GM10266 (cell line): Measurements from ENCODE around the gene MAGI2.

Experiments
- DNase-seq: peaks from one replicate; pipeline ENCODE4 v3.0.0; 2012; ENCODE audit errors: extremely low spot score
- CTCF ChIP-seq: IDR thresholded peaks from 2 replicates; pipeline ENCODE4 v1.5.1; 2012; ENCODE audit warnings: mild to moderate bottlenecking, low read depth; ENCODE audit not compliant: control insufficient read depth, insufficient read depth; ENCODE audit errors: missing control alignments

The MAGI2 gene

GRCh38 chr7:78493401-78493800 lies 960.1 kb downstream of the MAGI2 start:
- no peak for DNase-seq
- no peak for TF ChIP-seq CTCF

- no peak for TF ChIP-seq CTCF
- DNase-seq = no peak
These were observed 961.3 kb downstream of the MAGI2 start for GRCh38 chr7:78492146-78492545.

DNA sequence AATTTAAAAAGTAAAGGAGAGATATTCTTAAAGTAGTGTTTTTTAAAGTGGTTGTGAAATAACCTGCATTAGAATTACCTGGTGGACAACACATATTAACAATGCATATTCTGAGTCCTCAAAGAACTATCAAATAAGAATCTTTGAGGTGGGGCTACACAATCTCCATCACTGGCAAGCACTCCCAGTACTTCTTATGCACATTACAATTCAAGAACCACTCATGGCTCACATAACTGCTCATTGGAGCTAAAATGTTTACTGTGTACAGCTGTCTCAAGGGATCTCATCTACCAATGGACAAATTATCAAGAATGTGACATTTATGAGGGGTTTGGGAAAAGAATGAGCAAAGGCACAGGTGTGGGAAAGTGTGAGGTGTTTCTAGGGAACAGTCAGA lies 962.9 kb downstream of the MAGI2 start:
- TF ChIP-seq CTCF = no peak
- DNase-seq = no peak

- DNase-seq = no peak
These were observed 963.8 kb downstream of the MAGI2 start for GRCh38 chr7:78489476-78490240.

GRCh38 chr7:78487464-78487863 lies 966.0 kb downstream of the MAGI2 start:
- TF ChIP-seq CTCF = no peak
- DNase-seq = no peak

More at GRCh38 chr7:78489476-78490240, 963.8 kb downstream of the MAGI2 start:
- TF ChIP-seq CTCF = no peak

GRCh38 chr7:78479348-78479747 lies 974.1 kb downstream of the MAGI2 start:
- TF ChIP-seq CTCF = no peak
- DNase-seq = no peak

GRCh38 chr7:78476851-78477405 lies 976.5 kb downstream of the MAGI2 start:
- TF ChIP-seq CTCF = no peak
- DNase-seq = no peak
